GM18909 (cell line): ENCODE measurements around the gene MICAL2.

Source experiments
- ATAC-seq: cut with Tn5 transposase; IDR thresholded peaks from one replicate; pipeline ENCODE4 v1.9.1; 2021; ENCODE audit warnings: mild to moderate bottlenecking; ENCODE audit not compliant: unreplicated experiment, poor library complexity

The MICAL2 gene

GRCh38 chr11:12199231-12199948 lies 89.0 kb downstream of the MICAL2 start:
- ATAC-seq: no peak

GRCh38 chr11:12200279-12200990 lies 90.0 kb downstream of the MICAL2 start:
- ATAC-seq: no peak

- no peak for ATAC-seq
Measured at GRCh38 chr11:12200991-12201985, 90.9 kb downstream of the MICAL2 start.

GRCh38 chr11:12202661-12203310 lies 92.4 kb downstream of the MICAL2 start:
- no peak for ATAC-seq

GRCh38 chr11:12204506-12204905 lies 94.1 kb downstream of the MICAL2 start:
- ATAC-seq: no peak

GRCh38 chr11:12205330-12205729 lies 94.9 kb downstream of the MICAL2 start:
- ATAC-seq: no peak

GRCh38 chr11:12206529-12206928 lies 96.1 kb downstream of the MICAL2 start:
- no peak for ATAC-seq

- ATAC-seq: no peak
Measured at GRCh38 chr11:12207384-12208150, 97.2 kb downstream of the MICAL2 start.

- ATAC-seq: no peak
Measured at GRCh38 chr11:12209096-12209495, 98.7 kb downstream of the MICAL2 start.

- ATAC-seq: no peak
Measured at GRCh38 chr11:12210200-12210599, 99.8 kb downstream of the MICAL2 start.

- ATAC-seq: no peak
Measured at GRCh38 chr11:12211331-12212065, 101.1 kb downstream of the MICAL2 start.

GRCh38 chr11:12212174-12212820 lies 101.9 kb downstream of the MICAL2 start:
- no peak for ATAC-seq

GRCh38 chr11:12212821-12213185 lies 102.4 kb downstream of the MICAL2 start:
- ATAC-seq: no peak

GRCh38 chr11:12213883-12214282 lies 103.5 kb downstream of the MICAL2 start:
- ATAC-seq: no peak

GRCh38 chr11:12214751-12215150 lies 104.4 kb downstream of the MICAL2 start:
- no peak for ATAC-seq

- ATAC-seq: no peak
Measured at GRCh38 chr11:12215181-12215593, 104.8 kb downstream of the MICAL2 start.

- ATAC-seq: no peak
Measured at GRCh38 chr11:12216041-12216451, 105.7 kb downstream of the MICAL2 start.

- no peak for ATAC-seq
Measured at GRCh38 chr11:12216671-12217374, 106.4 kb downstream of the MICAL2 start.
